Thoracic aorta endothelial cell (primary cell): ENCODE measurements around the gene ZC3HAV1L. TPM values are rescaled to one million over a fixed set of nuclear protein-coding genes. Genes with fewer than 3 reads are reported as not detected.

Source experiments
- total RNA-seq: library from RNA; depleted of rRNA; stranded (reverse); fragments of >200 nt; gene quantifications from 2 replicates; pipeline ENCODE4 v1.2.3, GENCODE V29; 2012

ZC3HAV1L gene
- 31.3 and 31.9 TPM in 2 replicates for total RNA-seq

DNA sequence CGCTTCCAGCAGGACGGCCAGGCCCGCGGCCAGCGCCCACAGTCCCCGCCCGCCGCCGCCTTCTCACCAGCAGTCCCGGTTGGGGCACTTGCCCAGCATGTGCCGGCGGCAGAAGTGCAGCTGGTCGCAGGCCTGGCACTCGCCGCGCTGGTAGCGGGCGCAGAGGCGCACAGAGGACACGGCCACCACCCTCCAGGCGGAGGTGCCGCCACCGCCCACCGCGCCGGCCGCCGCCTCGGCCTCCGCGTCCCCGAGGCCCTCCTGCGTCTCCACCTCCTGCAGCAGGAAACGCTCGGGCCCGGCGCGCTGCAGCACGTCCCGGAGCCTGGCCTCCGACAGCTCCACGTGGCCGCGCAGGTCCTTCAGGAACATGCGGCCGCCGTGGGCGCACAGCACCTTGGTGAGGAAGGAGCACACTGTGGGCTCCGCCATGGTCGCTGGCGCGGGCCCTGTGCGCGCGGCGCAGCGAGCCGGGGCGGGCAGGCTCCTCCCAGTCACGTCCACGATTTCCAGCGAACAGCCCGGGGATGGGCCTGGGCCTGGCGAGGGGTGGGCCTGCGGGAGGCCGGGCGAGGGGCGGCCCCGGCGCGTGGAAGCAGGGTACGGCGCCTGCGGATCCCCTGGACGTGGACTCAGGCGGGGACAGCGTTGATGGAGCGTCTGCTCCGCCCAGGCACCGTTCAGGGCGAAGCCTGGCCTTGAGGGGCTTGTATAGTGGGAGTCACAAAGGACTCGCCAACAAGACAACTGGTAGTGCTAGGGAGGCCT is at the start of gene ZC3HAV1L:
TSS of gene ZC3HAV1L (minus strand) at position 457 of the 768 bp plus-strand sequence. CDS start at position 432, 25 bp downstream.

GRCh38 chr7:138981332-138982203 is 54.3 kb downstream of the ZC3HAV1L start, which contains the start of gene KIAA1549:
Gene KIAA1549 (minus strand): TSS chr7:138981389. CDS start chr7:138981269, 120 bp downstream.

Other genes with a start within 250 kb of the ZC3HAV1L start
- gene TMEM213, start 238.0 kb downstream of the ZC3HAV1L start, total RNA-seq = not detected in 2 replicates
- 0.40 and 0.79 TPM in 2 replicates for gene ATP6V0A4, start 237.8 kb downstream of the ZC3HAV1L start, total RNA-seq
- gene KIAA1549, start 54.7 kb downstream of the ZC3HAV1L start, total RNA-seq = 3.5 and 4.8 TPM in 2 replicates
- gene ZC3HAV1, start 73.7 kb upstream of the ZC3HAV1L start, total RNA-seq = 63.7 and 65.6 TPM in 2 replicates
- gene UBN2, start 195.2 kb upstream of the ZC3HAV1L start, total RNA-seq = 11.3 and 12.5 TPM in 2 replicates